ENCODE data around the gene ARMS2.

ARMS2 gene, protein sequence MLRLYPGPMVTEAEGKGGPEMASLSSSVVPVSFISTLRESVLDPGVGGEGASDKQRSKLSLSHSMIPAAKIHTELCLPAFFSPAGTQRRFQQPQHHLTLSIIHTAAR

DNA sequence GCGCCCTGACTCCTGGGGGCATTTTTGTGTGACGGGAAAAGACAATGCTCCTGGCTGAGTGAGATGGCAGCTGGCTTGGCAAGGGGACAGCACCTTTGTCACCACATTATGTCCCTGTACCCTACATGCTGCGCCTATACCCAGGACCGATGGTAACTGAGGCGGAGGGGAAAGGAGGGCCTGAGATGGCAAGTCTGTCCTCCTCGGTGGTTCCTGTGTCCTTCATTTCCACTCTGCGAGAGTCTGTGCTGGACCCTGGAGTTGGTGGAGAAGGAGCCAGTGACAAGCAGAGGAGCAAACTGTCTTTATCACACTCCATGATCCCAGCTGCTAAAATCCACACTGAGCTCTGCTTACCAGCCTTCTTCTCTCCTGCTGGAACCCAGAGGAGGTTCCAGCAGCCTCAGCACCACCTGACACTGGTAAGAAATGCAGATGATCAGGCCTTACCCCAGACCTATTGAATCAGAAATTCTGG, at the start of gene ARMS2:
TSS of gene ARMS2 (plus strand) at position 51 of the 478 bp plus-strand sequence. CDS start at position 126, 75 bp downstream.
- DNase-seq (ENCODE audit: low read depth in 4 of 4, low spot score in 1 of 4) = no peak

DNA sequence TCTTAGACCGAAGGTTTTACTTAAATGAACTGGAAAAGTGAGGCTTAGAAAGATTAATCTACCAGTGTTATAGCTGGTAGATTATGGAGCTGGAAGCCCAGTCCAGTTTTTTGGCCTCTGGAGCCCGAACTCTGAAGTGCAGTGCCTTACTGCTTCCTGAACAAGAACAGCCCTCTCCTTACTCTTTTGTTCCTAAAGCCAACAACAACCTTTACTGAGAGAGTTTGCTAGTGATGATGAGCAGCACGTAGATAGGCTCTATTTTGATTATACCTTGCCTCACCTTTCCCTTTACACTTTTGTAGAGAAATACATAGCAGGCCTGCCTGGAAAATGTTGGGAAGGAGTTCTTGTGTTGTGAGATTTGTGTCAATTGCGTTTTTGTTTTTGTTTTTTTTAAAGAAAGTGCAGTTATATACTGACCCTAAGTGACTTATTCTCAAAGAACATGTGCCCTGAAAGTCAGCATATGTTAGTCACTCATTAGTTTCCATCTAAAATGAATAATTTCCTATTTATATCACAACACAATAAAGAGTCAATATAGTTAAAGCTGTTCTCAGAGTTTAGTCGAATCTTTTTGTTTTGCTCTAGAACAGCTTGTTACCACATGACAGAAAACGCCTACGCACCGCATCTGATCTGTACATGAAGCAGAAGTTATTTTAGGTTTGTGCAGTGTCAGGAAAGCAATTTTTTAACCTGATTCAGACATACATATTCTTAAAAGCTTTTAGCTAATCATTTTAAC, 46.9 kb upstream of the ARMS2 start:
- DNase-seq (ENCODE audit: low read depth in 4 of 4, low spot score in 1 of 4) = peak in 3 of 4 experiments; percentile 17 to 33 (median 22)

DNA sequence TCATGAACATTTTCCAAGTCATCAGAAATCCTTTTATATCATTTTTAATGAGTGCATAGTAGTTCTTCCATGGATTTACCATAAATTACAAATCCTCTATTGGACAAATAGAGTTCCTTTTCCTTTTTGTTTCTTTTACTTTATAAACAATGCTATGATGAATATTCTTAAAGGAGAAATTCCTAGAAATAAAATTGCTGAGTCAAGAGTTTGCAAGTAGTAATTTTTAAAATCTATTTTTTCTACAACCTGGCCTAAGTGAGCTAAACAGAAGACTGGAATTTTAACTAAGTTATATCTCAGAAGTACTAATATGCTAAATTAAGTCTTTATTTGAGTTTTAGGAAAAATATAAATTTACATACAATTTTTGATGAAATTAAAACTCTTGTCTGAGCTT, 41.1 kb upstream of the ARMS2 start:
- no peak for DNase-seq (ENCODE audit: low read depth in 4 of 4, low spot score in 1 of 4)

DNA sequence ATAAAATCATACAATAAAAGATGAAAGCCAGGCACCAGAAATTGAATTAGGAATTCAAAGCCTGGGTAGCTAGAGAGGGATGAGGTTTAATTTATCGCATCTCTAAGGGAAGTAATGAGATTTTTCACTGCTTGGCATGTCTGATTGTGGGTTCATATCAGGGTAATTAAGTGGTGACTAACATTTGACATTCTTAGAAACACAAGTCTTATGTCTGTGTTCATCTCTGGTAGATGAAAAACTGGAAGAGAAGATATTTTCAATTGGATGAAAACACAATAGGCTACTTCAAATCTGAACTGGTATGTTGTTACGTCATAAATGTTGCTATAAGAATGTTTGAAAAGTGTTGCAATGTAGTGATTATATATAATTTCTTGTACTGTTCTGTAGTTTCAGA, 36.8 kb upstream of the ARMS2 start:
- no peak for DNase-seq (ENCODE audit: low read depth in 4 of 4, low spot score in 1 of 4)

DNA sequence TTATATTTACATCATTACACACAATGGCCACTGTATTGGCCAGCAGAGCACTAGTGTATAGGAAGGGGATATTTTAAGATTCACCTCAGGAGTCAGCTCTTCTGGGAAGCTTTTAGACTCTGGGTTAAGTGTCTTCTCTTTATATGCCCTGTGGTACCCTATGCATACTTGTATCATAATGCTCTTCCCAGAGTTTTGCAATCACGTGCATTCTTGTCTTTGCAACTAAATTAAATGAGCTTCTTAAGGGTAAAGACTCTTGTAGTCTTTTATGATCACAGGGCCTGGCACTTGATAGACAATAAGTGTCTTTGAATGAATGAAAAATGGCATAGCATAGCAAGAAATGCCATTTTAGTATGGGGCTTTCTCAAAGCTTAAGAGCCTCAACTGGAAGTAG, 35.4 kb upstream of the ARMS2 start:
- no peak for DNase-seq (ENCODE audit: low read depth in 4 of 4, low spot score in 1 of 4)

DNA sequence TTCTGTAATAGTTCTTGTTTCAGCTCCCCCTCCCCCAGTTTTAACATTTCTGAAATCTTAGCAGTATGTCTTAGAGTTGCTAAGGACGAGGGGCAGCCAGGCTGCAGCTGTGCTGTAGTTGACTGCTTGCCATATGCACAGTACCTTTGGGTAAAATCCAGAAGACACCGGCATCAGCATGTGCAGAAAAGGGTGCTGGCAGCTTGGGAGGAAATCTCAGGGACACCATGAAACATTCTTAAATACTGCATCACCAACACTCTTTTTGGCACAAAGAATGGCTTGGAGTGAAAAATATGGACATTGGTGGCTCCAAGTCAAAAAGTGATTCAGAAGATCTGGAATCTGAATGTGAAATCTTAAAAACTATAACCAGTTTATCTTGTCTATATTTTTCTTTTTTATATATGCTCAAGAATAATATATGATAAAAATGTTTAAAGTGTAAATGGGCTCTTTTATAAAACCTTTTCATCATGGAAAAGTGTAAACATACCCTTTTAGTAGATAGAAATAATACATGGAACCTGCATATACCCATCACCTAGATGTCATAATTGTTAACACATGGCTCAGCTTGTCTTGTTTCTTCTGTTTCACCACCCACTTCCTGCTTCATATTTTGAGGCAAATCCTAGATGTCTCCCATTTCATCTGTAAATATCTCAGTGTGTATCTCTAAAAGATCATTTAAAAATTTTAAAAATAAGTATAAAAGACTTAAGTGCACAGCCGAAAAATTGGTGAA, 34.4 kb upstream of the ARMS2 start:
- DNase-seq (ENCODE audit: low read depth in 4 of 4, low spot score in 1 of 4) = no peak

DNA sequence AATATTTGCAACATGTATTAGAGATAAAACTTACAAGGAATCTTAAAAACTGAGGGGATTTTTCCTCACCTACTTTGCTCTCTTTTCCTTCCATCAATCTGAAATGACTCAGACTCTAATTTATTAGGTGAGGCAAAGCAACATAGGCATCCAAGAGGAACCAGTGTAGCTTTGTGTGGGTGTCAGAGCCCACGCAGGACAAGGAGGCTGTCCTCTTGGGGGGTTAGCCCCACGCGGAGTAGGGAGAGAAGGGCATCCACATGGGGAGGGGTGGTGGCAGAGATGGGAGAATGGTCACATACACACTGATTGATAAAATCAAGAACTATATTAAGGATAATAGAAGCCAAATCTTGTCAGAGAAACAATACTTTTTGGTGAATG, 33.8 kb upstream of the ARMS2 start:
- DNase-seq (ENCODE audit: low read depth in 4 of 4, low spot score in 1 of 4) = no peak

DNA sequence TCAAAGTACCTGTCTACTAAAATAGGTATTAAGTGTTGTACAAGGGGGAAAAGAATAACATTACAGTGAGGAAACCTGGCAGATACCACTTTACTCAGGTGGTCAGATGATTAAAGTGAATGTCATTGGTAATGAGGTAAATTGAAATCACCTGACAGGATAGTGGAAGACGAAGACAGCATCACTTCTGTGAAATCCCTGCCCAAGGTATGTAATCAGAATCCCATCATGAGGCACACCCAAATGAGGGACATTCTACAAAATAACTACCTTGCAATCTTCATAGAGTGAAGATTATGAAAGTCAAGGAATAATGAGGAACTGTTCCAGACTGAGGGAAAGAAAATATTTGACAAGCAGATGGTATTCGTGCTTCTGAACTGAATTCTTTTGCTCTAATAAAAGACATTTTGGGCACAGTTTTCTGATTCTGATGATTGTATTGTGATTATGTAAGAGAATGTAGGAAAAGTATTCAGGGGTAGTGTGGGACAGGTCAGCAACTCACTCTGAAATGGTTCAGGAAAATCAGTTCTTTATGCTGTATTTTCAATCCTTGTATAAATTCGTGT, 33.3 kb upstream of the ARMS2 start:
- DNase-seq (ENCODE audit: low read depth in 4 of 4, low spot score in 1 of 4) = no peak

DNA sequence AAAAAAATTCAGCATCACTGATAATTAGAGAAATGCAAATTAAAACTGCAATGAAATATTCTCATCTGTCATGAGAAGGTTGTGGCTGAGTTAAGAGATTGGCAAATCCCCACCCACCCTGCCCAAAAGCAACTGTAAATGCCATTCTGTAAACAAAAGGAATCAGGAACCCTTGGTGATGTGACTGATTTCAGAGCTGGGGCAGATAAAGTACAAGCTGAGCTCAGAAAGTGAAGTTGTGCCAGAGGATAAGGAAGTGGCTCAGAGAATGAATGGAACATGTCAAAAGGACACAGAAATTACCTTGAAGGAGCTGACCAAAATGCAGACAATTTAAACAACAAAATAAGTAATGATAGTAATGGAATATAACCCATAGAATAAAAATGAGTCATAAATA, 32.7 kb upstream of the ARMS2 start:
- no peak for DNase-seq (ENCODE audit: low read depth in 4 of 4, low spot score in 1 of 4)

DNA sequence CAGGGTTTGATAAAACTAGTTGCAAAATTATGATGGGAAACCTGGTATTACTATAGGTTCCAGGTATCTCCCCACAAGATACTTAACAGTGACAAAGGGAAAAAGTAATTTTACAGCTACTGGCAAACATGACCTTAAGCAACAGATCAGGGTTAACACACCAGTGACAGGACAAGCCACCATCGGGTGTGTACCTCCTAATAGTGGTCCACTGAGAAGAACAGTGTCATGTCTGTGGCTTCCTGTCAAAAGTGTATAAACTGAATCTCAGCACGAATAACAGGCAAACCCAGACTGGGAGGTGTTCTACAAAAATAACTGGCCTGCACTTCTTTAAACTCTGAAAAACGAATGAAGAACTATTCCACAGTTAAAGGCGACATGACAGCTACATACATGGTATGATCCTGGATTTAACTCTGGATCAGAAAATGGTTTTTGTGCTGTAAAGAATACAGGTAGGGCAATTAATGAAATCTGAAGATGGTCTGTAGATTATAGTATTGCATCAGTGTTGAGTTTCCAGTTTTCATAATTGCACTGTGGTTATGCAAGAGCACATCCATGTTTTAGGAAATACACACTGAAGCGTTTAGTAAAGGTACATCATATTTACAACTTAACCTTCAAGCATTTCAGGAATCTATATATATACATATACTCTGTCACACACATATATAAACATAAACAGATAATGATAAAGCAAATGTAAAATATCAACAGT, 32.0 kb upstream of the ARMS2 start:
- DNase-seq (ENCODE audit: low read depth in 4 of 4, low spot score in 1 of 4) = no peak

DNA sequence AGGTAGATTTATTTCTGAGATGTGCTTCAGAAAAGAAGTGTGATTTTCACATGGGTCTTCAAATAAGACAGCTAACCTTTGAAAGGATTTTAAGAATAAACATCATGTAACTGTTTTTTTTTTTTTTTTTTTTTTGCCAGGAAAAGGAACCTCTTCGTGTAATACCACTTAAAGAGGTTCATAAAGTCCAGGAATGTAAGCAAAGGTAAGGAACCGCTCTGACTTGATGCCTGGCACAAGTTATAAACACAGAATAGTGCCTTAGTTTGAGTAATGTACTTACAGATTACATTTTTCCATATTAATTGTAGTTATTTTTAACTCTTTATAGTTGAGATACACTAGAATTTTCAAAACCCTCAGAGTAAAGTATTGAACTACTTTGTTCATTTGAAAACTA, 30.4 kb upstream of the ARMS2 start:
- no peak for DNase-seq (ENCODE audit: low read depth in 4 of 4, low spot score in 1 of 4)

DNA sequence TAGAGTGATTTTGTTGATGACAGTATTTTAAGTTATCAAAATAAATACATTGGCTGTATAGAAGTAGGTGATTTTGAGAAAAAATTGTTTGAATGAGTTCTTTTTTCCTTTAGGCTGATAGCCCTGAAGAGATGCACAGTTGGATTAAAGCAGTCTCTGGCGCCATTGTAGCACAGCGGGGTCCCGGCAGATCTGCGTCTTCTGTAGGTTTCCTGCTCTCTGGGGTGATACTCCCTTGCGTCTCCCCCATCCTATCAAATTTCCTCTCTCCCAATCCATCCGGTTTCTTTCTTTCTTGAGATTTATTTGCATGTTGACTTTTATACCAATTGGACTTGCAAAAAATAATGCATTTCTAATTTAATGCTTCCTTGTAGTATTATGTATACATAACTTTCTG, 27.6 kb upstream of the ARMS2 start:
- no peak for DNase-seq (ENCODE audit: low read depth in 4 of 4, low spot score in 1 of 4)

DNA sequence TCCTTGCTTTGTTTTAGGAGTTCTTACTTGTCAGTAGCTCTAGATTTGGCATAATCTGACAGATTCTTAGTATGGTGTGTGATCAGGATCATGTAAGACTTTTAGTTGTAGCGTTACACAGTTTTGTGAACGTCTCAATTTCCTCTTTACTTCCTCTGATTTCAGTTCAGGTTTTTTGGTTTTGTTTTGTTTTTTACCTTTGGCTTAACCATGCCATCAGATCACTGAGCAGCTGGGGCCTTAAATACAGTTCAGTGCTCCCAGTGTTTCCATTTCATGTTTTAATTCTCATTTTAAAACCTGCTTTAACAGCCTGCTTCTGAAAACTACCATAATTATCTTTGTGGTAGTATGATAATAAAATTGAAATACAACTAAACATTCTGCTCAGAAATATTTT, 27.2 kb upstream of the ARMS2 start:
- DNase-seq (ENCODE audit: low read depth in 4 of 4, low spot score in 1 of 4) = no peak

DNA sequence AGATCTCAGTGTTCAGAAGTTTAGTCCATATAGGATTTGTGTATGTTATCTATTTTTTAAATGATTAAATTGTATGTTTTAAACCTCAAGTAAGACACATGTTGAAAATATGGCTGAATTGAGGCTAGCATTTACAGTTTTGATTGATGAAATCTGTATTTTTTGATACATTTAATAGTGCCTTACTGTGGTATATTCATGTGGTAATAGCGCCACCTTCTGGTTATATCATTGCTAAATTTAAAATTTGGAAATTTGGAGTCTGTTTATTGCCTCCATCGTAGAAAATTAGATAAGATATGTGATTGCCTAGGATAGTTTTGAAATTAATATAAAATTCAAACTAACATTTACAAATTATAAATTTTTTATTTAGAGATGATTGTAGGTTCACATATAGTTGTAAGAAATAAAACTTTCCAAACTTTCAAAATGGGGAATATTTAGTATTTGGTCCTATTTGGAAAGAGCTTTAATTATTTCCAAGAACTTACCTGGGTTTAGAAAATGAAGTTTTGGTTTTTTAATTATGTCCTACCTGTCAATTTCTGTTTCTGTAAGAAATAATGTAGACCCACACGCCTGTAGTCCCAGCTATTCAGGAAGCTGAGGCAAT, 19.1 kb upstream of the ARMS2 start:
- no peak for DNase-seq (ENCODE audit: low read depth in 4 of 4, low spot score in 1 of 4)

DNA sequence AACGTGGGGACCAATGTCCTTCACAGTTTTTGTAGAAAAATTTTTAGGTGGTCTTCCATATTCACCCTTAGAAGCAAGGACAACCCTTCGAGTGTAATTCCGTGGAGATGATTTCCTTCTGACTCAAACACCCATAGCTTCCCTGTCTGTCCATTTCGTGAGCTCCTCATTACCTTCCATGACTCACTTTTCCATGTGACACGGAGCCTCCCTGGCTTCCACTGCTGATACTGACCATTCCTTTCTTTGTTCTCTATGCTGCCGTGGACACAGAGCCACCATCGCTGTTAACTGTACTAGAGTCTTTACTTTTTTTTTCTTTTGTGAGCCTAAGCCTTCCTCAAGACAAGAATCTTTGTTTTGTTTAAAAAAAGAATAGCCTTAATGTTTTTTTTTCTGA, 12.5 kb upstream of the ARMS2 start:
- no peak for DNase-seq (ENCODE audit: low read depth in 4 of 4, low spot score in 1 of 4)

DNA sequence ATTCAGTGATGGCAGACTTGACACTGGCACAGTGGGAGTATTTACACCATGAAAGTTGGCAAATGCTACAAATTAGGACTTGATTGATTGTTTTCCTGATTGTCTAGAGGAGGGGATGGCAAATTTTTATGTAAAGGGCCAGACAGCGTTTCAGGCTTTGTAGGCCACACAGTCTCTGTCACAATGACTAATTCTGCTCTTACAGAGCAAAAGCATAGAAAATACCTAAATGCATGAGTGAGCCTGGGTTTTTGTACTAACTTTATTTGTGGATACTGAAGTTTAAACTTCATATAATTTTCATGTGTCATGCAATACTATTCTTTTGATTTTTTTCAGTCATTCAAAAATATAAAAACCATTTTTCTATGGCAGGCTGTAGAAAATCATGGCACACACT, 9.0 kb upstream of the ARMS2 start:
- no peak for DNase-seq (ENCODE audit: low read depth in 4 of 4, low spot score in 1 of 4)

DNA sequence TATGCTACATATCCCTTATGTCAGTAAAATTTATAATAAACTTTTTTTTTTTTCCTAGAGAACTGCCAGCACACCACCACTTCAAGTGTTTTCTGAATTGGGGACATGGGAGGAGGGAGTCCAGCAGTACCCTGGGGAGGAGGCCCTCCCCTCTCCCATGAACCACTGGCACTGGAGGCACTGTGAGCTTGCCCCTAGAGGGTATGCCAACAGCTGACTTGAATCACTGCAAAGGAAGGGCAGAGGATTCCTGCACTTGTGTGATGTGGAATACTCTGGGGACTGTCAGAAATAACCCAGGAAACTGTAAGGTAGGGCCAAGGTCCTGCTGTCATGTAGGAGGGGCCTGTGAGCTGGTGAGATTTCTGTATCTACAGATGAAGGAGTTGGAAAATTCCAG, 8.5 kb upstream of the ARMS2 start:
- no peak for DNase-seq (ENCODE audit: low read depth in 4 of 4, low spot score in 1 of 4)

DNA sequence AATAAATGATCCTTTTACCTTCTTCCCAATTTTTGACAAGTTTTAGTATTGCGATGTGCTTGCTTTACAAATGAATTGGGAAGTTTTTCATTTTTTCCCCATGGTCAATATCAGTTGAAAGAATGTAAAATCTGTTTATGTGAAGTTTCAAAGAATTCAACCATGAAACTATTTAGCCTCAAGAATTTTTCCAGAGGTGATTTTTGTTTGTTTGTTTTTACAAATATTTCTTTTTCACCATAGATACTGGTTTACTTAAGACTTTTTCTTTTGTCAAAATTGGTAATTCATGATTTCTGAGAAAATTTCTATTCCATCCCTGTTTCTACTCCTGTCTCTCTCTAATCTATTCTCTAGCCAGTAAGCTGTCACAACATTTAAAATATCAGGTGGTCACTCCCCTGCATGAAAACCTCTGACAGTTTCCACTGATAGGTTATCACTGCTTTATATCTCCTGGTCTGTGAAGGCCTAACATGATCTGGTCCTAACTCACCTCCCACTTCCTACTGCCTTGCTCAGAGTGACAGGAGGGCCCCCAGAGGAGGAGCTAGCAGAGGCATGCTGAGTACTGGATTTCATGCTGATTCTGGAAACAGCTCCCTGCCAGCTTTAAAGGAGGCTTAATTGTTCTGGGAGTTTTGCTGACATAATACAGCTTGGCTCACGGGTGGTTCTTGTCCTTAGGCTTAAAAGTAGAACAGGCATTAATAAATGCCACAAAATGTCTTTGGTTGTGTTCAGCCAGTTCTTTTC, 7.6 kb upstream of the ARMS2 start:
- DNase-seq (ENCODE audit: low read depth in 4 of 4, low spot score in 1 of 4) = no peak

DNA sequence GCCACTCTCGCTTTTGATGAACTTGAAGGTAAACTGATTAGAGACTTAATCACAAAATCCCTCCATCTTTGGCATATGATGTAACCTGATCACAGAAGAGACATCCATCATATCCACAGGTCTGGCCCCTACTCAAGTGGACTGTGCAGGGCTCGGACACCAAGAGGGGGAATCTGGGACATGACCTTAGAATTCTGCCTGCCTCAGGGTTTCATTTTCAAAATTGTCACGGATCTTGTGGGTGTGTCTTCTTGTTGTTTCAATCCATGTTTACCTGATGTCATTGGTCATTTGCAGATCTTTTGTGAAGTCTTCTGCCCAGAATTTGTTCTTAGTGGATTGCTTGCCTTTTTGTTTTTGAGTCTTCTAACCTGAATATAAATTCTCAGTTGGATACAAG, 5.9 kb upstream of the ARMS2 start:
- DNase-seq (ENCODE audit: low read depth in 4 of 4, low spot score in 1 of 4) = no peak

DNA sequence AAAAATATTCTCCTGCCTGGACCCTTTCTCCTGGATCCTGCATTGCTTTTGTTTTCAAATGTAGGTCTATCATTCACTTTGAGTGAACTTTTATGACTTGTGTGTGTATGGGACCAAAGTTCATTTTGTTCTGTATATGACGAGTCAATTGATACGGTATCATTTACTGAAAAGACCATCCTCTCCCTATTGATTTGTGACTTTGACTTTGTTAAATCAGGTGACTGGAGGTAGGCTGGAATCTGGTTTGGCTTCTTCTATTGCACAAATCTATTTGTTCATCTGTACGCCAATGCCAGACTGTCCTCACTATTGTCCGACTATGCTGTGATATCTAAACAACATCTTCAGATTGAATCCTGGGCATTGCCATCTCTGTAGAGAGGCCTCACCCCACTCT, 5.3 kb upstream of the ARMS2 start:
- DNase-seq (ENCODE audit: low read depth in 4 of 4, low spot score in 1 of 4) = no peak
